Measurements from ENCODE around the gene TBCC.

DNA sequence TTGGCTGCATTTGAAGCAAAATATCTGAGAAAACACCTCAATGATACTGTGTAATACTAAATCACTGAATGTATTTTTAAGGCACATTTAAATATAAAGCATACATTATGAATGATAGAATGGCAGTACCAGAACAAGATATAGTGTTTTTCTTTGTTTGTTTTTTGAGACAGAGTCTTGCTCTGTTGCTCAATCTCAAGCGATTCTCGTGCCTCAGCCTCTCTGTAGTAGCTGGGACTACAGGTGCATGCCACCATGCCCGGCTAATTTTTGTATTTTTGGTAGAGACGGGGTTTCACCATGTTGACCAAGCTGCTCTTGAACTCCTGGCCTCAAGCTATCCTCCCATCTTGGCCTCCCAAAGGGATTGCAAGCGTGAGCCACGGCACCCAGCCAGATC is 33.6 kb upstream of the TBCC start:
- TF ChIP-seq POLR2A (IDR thresholded peaks at IDR 0.05; ENCODE audit: low read depth, low read length) (no peak), TAF1 (IDR thresholded peaks at IDR 0.05; ENCODE audit: low read depth, low read length) (no peak), POLR2AphosphoS5 (IDR thresholded peaks at IDR 0.05; ENCODE audit: low read depth, low read length) (no peak), SPI1 (IDR thresholded peaks at IDR 0.05; ENCODE audit: low read depth, low read length) (no peak)
